ENCODE measurements around the gene ADAM30. TPM values are rescaled to one million over a fixed set of nuclear protein-coding genes. Genes with fewer than 3 reads are reported as not detected.
A peak's percentile ranks its signal among the peaks of the same experiment; 100 is the strongest.

The ADAM30 gene
- total RNA-seq, 2 experiments from 2014 or later: not detected

GRCh38 chr1:119918301-119918700 lies 22.0 kb upstream of the ADAM30 start:
- Mint-ChIP-seq H3K27ac (no peak overlapping the region), H3K36me3 (peaks cover 65% of the 10 kb centered on the region), H3K9me3 (no peaks in the 10 kb centered on the region), H3K4me1 (peaks cover 5% of the 10 kb centered on the region), H3K27me3 (no peaks in the 10 kb centered on the region), H3K4me3 (no peak overlapping the region)
- DNase-seq: no peak
- no peak for ATAC-seq (ENCODE audit: low read depth)
- POLR2A ChIA-PET: no interaction called here

- Mint-ChIP-seq H3K36me3 (peaks cover 65% of the 10 kb centered on the region), H3K27me3 (no peaks in the 10 kb centered on the region), H3K4me3 (no peak overlapping the region), H3K27ac (peak overlapping the region; percentile 46), H3K9me3 (no peaks in the 10 kb centered on the region), H3K4me1 (peaks cover 2% of the 10 kb centered on the region)
- POLR2A ChIA-PET: no interaction called here
- ATAC-seq (ENCODE audit: low read depth) (no peak), DNase-seq (no peak)
Measured at GRCh38 chr1:119917304-119918055, 21.2 kb upstream of the ADAM30 start.

GRCh38 chr1:119915517-119915916 lies 19.2 kb upstream of the ADAM30 start:
- Mint-ChIP-seq H3K4me3 (no peak overlapping the region), H3K36me3 (peaks cover 54% of the 10 kb centered on the region)

DNA sequence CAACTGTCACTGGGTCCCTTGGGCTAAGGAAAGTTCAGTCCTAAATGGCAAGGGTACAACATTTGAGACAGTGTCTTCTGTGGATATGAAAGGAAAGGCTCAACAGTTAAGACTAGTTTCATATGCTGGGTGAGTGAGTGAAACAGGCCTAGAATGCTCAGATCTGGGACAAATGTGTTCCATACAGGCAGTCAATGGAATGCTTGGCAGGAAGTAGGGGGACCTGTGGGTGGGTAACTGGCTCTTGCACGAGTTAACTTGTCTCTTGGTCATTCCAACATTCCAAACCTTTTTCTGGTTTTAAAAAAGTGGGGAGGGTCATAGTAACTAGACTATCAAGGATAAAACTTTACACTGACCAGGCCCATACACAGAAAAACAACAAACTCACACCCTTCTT lies 17.8 kb upstream of the ADAM30 start:
- ATAC-seq (ENCODE audit: low read depth) (no peak), DNase-seq (no peak)
- no peak overlapping the region for H3K4me3 Mint-ChIP-seq
- peaks cover 54% of the 10 kb centered on the region for H3K36me3 Mint-ChIP-seq
- POLR2A ChIA-PET: no interaction called here
- peaks cover 13% of the 10 kb centered on the region for H3K4me1 Mint-ChIP-seq
- no peak overlapping the region for H3K27ac Mint-ChIP-seq
- no peaks in the 10 kb centered on the region for H3K9me3 Mint-ChIP-seq
- no peaks in the 10 kb centered on the region for H3K27me3 Mint-ChIP-seq

More at GRCh38 chr1:119915517-119915916, 19.2 kb upstream of the ADAM30 start:
- H3K4me1 Mint-ChIP-seq: peaks cover 8% of the 10 kb centered on the region
- no peak overlapping the region for H3K27ac Mint-ChIP-seq
- H3K9me3 Mint-ChIP-seq: no peaks in the 10 kb centered on the region
- ATAC-seq (ENCODE audit: low read depth) (no peak), DNase-seq (no peak)
- POLR2A ChIA-PET: no interaction called here
- no peaks in the 10 kb centered on the region for H3K27me3 Mint-ChIP-seq

- peaks cover 56% of the 10 kb centered on the region for H3K36me3 Mint-ChIP-seq
- no peak for DNase-seq
Measured at GRCh38 chr1:119912963-119913362, 16.6 kb upstream of the ADAM30 start.

GRCh38 chr1:119911775-119912174 lies 15.5 kb upstream of the ADAM30 start:
- Mint-ChIP-seq H3K27ac (no peak overlapping the region), H3K4me1 (peaks cover 12% of the 10 kb centered on the region), H3K36me3 (peaks cover 55% of the 10 kb centered on the region), H3K4me3 (no peak overlapping the region), H3K27me3 (no peaks in the 10 kb centered on the region), H3K9me3 (peaks cover under 1% of the 10 kb centered on the region)
- ATAC-seq (ENCODE audit: low read depth) (no peak), DNase-seq (no peak)
- POLR2A ChIA-PET: no interaction called here

More at GRCh38 chr1:119912963-119913362, 16.6 kb upstream of the ADAM30 start:
- ATAC-seq (ENCODE audit: low read depth): no peak
- POLR2A ChIA-PET: no interaction called here
- Mint-ChIP-seq H3K4me1 (peaks cover 13% of the 10 kb centered on the region), H3K4me3 (no peak overlapping the region), H3K27ac (no peak overlapping the region), H3K27me3 (no peaks in the 10 kb centered on the region), H3K9me3 (no peaks in the 10 kb centered on the region)

GRCh38 chr1:119910618-119911017 lies 14.3 kb upstream of the ADAM30 start:
- Mint-ChIP-seq H3K36me3 (peaks cover 47% of the 10 kb centered on the region), H3K9me3 (peaks cover 7% of the 10 kb centered on the region), H3K27ac (peak overlapping the region; percentile 66), H3K4me3 (peak overlapping the region; percentile 55), H3K4me1 (peaks cover 12% of the 10 kb centered on the region), H3K27me3 (peaks cover 6% of the 10 kb centered on the region)
- ATAC-seq (ENCODE audit: low read depth): peak; percentile 64
- no peak for DNase-seq
- POLR2A ChIA-PET: interaction anchor here (1.0 kb wide), 1 partner anchor 17 kb away, joined by 3 read pairs; no protein-coding TSS in a partner anchor

DNA sequence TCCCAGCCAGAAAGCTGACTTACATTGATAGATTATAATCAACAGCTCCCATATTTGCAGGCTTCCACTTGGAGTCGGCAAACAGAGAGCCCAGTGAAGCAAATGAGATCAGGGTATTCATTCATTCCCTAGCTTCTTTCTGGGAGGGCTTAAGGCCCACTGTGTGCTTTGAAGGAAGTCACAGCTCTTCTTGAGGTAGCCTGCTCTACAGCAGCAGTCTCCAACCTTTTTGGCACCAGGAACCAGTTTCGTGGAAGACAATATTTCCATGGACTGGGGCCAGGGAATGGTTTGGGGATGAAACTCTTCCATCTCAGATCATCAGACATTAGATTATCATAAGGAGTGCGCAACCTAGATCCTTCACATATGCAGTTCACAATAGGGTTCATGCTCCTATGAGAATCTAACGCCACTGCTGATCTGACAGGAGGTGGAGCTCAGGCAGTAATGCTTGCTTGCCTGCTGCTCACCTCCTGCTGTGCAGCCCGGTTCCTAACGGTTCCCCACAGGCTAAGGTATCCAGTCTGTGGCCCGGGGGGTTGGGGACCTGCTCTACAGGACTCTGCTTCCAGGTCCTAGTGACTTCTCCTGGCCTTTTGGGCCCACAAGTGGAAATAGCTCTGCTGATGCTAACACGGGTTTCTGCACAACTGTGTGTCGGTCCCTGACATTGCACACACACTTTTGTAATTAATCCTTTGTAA lies 13.7 kb upstream of the ADAM30 start:
- DNase-seq (no peak), ATAC-seq (ENCODE audit: low read depth) (no peak)
- Mint-ChIP-seq H3K27ac (peak overlapping the region; percentile 66), H3K9me3 (peaks cover 7% of the 10 kb centered on the region), H3K4me1 (peaks cover 12% of the 10 kb centered on the region), H3K27me3 (peaks cover 12% of the 10 kb centered on the region), H3K4me3 (peak overlapping the region; percentile 55), H3K36me3 (peaks cover 41% of the 10 kb centered on the region)
- POLR2A ChIA-PET: interaction anchor here (1.0 kb wide), 1 partner anchor 16 kb away, joined by 3 read pairs; no protein-coding TSS in a partner anchor

GRCh38 chr1:119908661-119909060 lies 12.3 kb upstream of the ADAM30 start:
- peaks cover 25% of the 10 kb centered on the region for H3K27me3 Mint-ChIP-seq
- no peak overlapping the region for H3K27ac Mint-ChIP-seq
- ATAC-seq (ENCODE audit: low read depth) (no peak), DNase-seq (no peak)
- no peak overlapping the region for H3K4me3 Mint-ChIP-seq
- H3K4me1 Mint-ChIP-seq: peaks cover 12% of the 10 kb centered on the region
- peaks cover 31% of the 10 kb centered on the region for H3K36me3 Mint-ChIP-seq
- H3K9me3 Mint-ChIP-seq: peaks cover 7% of the 10 kb centered on the region
- POLR2A ChIA-PET: no interaction called here

GRCh38 chr1:119906927-119907652 lies 10.8 kb upstream of the ADAM30 start:
- no peak for DNase-seq
- H3K4me3 Mint-ChIP-seq: no peak overlapping the region
- H3K4me1 Mint-ChIP-seq: peaks cover 13% of the 10 kb centered on the region
- peaks cover 10% of the 10 kb centered on the region for H3K9me3 Mint-ChIP-seq
- peaks cover 21% of the 10 kb centered on the region for H3K36me3 Mint-ChIP-seq
- no peak overlapping the region for H3K27ac Mint-ChIP-seq
- peaks cover 35% of the 10 kb centered on the region for H3K27me3 Mint-ChIP-seq
- ATAC-seq (ENCODE audit: low read depth): no peak
- POLR2A ChIA-PET: no interaction called here

GRCh38 chr1:119903443-119903835 lies 7.1 kb upstream of the ADAM30 start:
- Mint-ChIP-seq H3K9me3 (peaks cover 10% of the 10 kb centered on the region), H3K4me1 (peaks cover 3% of the 10 kb centered on the region), H3K27ac (no peak overlapping the region), H3K4me3 (no peak overlapping the region), H3K36me3 (peaks cover 14% of the 10 kb centered on the region), H3K27me3 (peaks cover 46% of the 10 kb centered on the region)
- POLR2A ChIA-PET: no interaction called here
- no peak for ATAC-seq (ENCODE audit: low read depth)
- DNase-seq: no peak

DNA sequence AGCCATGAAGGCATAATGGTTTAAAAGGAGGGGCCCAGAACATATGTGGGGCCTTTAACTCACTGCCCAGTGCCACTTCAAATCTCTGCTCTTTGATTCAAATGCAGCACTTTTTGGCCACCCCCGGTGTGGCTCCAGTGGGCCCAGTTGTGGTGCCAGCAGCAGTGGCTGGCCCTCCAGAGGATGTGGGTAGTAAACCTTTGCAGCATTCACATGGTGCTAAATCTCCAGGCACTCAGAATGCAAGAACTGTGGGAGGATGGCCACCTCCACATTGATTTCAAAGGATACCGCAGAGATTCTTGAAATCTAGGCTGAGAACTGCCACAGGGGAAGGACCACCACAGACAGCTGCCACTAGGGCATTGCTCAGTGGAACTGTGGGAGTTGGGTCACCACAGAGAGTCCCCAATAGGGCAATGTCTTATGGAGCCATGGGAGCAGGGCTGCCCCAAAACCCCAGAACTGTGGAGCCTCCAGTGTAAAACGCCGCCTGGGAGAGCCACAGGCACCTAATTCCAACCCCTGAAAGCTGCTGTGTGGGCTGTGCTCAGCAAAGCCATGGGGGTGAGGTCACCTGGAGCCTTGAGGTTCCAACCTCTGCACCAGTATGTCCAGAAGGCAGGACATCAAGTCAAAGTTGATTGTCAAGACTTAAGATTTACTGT lies 6.6 kb upstream of the ADAM30 start:
- no peak for DNase-seq
- Mint-ChIP-seq H3K4me3 (no peak overlapping the region), H3K9me3 (peaks cover 10% of the 10 kb centered on the region), H3K4me1 (peaks cover 3% of the 10 kb centered on the region), H3K27ac (no peak overlapping the region), H3K36me3 (peaks cover 10% of the 10 kb centered on the region), H3K27me3 (peaks cover 46% of the 10 kb centered on the region)
- ATAC-seq (ENCODE audit: low read depth): no peak
- POLR2A ChIA-PET: no interaction called here

Measured in activated naive CD8-positive, alpha-beta T cell treated with anti-CD3 and anti-CD28 coated beads, Interleukin-2, amount 10 ng/mL, durations not matched to agents 7 days and 5 days (primary cell).